ENCODE data around the gene SLC9A9. TPM values are rescaled to one million over a fixed set of nuclear protein-coding genes. Genes with fewer than 3 reads are reported as not detected.

SLC9A9 gene
- total RNA-seq, 4 donors from 2014 or later, result 7.8 to 19.6 (median 13.4) TPM

- no peaks in the 10 kb centered on the region for H3K36me3 ChIP-seq
- TF ChIP-seq, protein P1, sequence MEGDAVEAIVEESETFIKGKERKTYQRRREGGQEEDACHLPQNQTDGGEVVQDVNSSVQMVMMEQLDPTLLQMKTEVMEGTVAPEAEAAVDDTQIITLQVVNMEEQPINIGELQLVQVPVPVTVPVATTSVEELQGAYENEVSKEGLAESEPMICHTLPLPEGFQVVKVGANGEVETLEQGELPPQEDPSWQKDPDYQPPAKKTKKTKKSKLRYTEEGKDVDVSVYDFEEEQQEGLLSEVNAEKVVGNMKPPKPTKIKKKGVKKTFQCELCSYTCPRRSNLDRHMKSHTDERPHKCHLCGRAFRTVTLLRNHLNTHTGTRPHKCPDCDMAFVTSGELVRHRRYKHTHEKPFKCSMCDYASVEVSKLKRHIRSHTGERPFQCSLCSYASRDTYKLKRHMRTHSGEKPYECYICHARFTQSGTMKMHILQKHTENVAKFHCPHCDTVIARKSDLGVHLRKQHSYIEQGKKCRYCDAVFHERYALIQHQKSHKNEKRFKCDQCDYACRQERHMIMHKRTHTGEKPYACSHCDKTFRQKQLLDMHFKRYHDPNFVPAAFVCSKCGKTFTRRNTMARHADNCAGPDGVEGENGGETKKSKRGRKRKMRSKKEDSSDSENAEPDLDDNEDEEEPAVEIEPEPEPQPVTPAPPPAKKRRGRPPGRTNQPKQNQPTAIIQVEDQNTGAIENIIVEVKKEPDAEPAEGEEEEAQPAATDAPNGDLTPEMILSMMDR (IDR thresholded peaks at IDR 0.05), result peak in 4 of 6 experiments; percentile 32 to 67 (median 60)
- TF ChIP-seq POLR2A (IDR thresholded peaks at IDR 0.05), result no peak
- H3K27ac ChIP-seq, result no peak overlapping the region
- H3K9me3 ChIP-seq, result no peaks in the 10 kb centered on the region
- DNase-seq, result peak in 1 of 2 donors; percentile 10
- H3K4me1 ChIP-seq, result no peaks in the 10 kb centered on the region
- intact Hi-C loops (cut with DNase I), result loop anchor here (10.0 kb wide), 1 partner anchor 179 kb away; no protein-coding TSS in a partner anchor
- H3K4me3 ChIP-seq (replicated peaks in 1 of 3), result no peak overlapping the region
- H3K27me3 ChIP-seq, result no peaks in the 10 kb centered on the region
- WGBS, 2 donors, result 9 to 15% methylated on average over 4 of the region's 4 CpGs
Observed at GRCh38 chr3:143775459-143775858, 72.8 kb downstream of the SLC9A9 start.

DNA sequence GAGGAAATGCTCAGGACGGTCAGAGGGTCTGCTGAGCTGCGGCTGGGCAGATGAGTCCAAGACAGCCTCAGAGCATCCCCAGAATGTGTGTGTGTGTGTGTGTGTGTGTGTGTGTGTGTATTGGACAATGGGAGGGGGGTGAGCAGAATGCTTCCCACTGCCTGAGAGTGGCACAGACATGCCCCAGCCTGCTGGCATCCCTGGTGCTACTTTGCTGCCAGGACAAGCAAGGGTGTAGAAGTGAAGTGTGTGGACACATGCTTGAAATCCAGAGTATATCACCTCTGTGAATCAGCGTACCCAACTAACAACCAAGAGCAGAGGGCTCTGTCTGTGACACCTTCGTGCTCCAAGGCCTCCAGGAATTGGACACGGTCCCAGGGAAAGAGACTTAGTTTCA is 76.3 kb downstream of the SLC9A9 start:
- DNase-seq, result no peak
- Histone ChIP-seq H3K36me3 (no peaks in the 10 kb centered on the region), H3K27me3 (no peaks in the 10 kb centered on the region), H3K27ac (no peak overlapping the region), H3K9me3 (no peaks in the 10 kb centered on the region), H3K4me1 (no peaks in the 10 kb centered on the region), H3K4me3 (replicated peaks in 1 of 3) (no peak overlapping the region)
- 69 to 76% methylated on average over 5 of the region's 5 CpGs for WGBS, 2 donors
- no peak for TF ChIP-seq POLR2A (IDR thresholded peaks at IDR 0.05)
- TF ChIP-seq, protein P1 (IDR thresholded peaks at IDR 0.05), result no peak
- intact Hi-C loops (cut with DNase I), result loop anchor here (10.0 kb wide), 1 partner anchor 183 kb away; no protein-coding TSS in a partner anchor

GRCh38 chr3:143771258-143771657 is 77.0 kb downstream of the SLC9A9 start:
- H3K4me1 ChIP-seq, result no peaks in the 10 kb centered on the region
- no peaks in the 10 kb centered on the region for H3K36me3 ChIP-seq
- 46 to 67% methylated on average over 3 of the region's 3 CpGs for WGBS, 2 donors
- H3K27me3 ChIP-seq, result no peaks in the 10 kb centered on the region
- DNase-seq, result no peak
- no peak overlapping the region for H3K4me3 ChIP-seq (replicated peaks in 1 of 3)
- H3K9me3 ChIP-seq, result no peaks in the 10 kb centered on the region
- intact Hi-C loops (cut with DNase I), result loop anchor here (10.0 kb wide), 1 partner anchor 184 kb away; no protein-coding TSS in a partner anchor
- no peak overlapping the region for H3K27ac ChIP-seq
- TF ChIP-seq, protein P1 (IDR thresholded peaks at IDR 0.05), result no peak
- no peak for TF ChIP-seq POLR2A (IDR thresholded peaks at IDR 0.05)

DNA sequence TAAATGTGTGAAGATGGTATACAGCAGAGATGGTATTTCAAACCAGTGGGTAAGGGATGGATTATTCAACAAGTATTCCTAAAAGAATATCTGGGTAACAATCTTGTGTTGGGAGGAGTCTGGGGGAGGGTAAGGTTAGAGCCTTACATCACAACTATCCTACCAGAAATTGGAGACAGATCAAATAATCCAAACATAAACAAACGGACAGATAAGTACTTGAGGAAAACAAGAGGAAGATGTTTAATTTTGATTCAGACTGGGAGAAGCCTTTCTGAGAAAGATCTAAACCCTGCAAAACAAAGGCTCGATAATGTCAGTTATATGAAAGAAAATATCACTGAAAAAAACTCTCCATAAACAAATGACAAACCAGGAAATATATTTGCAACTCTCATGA is 77.9 kb downstream of the SLC9A9 start:
- no peaks in the 10 kb centered on the region for H3K36me3 ChIP-seq
- DNase-seq, result no peak
- WGBS, 2 donors, result 69 to 73% methylated on average over 2 of the region's 2 CpGs
- intact Hi-C loops (cut with DNase I), result loop anchor here (10.0 kb wide), 1 partner anchor 184 kb away; no protein-coding TSS in a partner anchor
- no peaks in the 10 kb centered on the region for H3K4me1 ChIP-seq
- H3K27me3 ChIP-seq, result no peaks in the 10 kb centered on the region
- TF ChIP-seq POLR2A (IDR thresholded peaks at IDR 0.05), result no peak
- TF ChIP-seq, protein P1 (IDR thresholded peaks at IDR 0.05), result no peak
- no peaks in the 10 kb centered on the region for H3K9me3 ChIP-seq
- no peak overlapping the region for H3K4me3 ChIP-seq (replicated peaks in 1 of 3)
- H3K27ac ChIP-seq, result no peak overlapping the region

- WGBS, 2 donors, result 70 to 74% methylated on average over 1 of the region's 1 CpG
Observed at GRCh38 chr3:143769616-143770015, 78.7 kb downstream of the SLC9A9 start.

More at GRCh38 chr3:143769616-143770015, 78.7 kb downstream of the SLC9A9 start:
- Histone ChIP-seq H3K4me3 (replicated peaks in 1 of 3) (no peak overlapping the region), H3K4me1 (no peaks in the 10 kb centered on the region), H3K27me3 (no peaks in the 10 kb centered on the region), H3K27ac (no peak overlapping the region), H3K9me3 (no peaks in the 10 kb centered on the region), H3K36me3 (no peaks in the 10 kb centered on the region)
- DNase-seq, result no peak
- intact Hi-C loops (cut with DNase I), result loop anchor here (10.0 kb wide), 1 partner anchor 185 kb away; no protein-coding TSS in a partner anchor
- TF ChIP-seq POLR2A (IDR thresholded peaks at IDR 0.05), result no peak
- TF ChIP-seq, protein P1 (IDR thresholded peaks at IDR 0.05), result no peak

Measured in thyroid gland (tissue), 4 donors.